NB4 (cell line): ENCODE measurements around the gene CA10.

Experiments used
- TF ChIP-seq, protein P1 (sequence below): IDR thresholded peaks from one replicate; pipeline ENCODE4 v1.5.1; 2012; ENCODE audit warnings: low read depth, low read length
- TF ChIP-seq, protein P2 (sequence below): IDR thresholded peaks from 2 replicates; pipeline ENCODE4 v1.6.1; 2011; ENCODE audit warnings: low read depth, low read length

DNA sequence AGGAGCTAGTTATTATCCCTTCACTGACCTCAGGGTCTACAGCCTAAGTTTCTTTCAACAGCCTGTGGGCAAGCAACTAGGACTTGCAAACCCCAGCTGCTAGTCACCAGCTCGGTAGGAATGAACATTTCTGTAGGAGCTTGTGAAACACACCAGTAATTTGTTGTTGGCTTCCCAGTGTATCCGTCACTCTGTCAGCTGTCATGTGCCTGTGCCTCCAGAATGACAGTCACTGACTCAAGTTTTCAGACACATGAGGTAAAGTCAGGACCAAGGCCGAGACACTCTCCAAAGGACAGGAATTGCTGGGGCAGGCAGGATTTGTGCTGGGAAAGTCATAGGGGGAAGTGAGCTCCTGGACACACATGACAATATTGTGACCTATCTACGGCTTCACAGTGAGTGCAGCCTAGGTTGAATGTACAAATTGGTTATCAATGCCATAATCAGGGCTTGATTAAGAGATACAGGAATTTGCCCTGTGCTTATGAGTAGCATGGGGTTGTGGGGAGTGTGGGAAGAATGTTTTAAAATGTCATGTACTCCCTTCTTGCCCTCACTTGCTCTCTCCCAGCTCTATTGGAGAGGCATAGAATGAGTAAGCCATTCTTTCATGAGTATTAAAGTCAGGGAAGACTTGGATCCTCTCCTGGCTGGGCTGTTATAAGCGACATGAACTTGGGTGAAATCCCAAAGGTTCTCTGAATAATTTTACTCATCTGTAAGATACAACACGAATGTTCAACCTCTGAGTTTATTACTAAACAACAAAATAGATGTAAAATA is 506.8 kb downstream of the CA10 start:
- TF ChIP-seq, protein P1, sequence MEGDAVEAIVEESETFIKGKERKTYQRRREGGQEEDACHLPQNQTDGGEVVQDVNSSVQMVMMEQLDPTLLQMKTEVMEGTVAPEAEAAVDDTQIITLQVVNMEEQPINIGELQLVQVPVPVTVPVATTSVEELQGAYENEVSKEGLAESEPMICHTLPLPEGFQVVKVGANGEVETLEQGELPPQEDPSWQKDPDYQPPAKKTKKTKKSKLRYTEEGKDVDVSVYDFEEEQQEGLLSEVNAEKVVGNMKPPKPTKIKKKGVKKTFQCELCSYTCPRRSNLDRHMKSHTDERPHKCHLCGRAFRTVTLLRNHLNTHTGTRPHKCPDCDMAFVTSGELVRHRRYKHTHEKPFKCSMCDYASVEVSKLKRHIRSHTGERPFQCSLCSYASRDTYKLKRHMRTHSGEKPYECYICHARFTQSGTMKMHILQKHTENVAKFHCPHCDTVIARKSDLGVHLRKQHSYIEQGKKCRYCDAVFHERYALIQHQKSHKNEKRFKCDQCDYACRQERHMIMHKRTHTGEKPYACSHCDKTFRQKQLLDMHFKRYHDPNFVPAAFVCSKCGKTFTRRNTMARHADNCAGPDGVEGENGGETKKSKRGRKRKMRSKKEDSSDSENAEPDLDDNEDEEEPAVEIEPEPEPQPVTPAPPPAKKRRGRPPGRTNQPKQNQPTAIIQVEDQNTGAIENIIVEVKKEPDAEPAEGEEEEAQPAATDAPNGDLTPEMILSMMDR, result no peak
- TF ChIP-seq, protein P2, sequence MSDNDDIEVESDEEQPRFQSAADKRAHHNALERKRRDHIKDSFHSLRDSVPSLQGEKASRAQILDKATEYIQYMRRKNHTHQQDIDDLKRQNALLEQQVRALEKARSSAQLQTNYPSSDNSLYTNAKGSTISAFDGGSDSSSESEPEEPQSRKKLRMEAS, result no peak
